Measurements from ENCODE around the gene FYCO1. TPM values are rescaled to one million over a fixed set of nuclear protein-coding genes. Genes with fewer than 3 reads are reported as not detected.

The FYCO1 gene
- total RNA-seq, 6 donors from 2014 or later, result 37.5 to 84.9 (median 45.3) TPM

DNA sequence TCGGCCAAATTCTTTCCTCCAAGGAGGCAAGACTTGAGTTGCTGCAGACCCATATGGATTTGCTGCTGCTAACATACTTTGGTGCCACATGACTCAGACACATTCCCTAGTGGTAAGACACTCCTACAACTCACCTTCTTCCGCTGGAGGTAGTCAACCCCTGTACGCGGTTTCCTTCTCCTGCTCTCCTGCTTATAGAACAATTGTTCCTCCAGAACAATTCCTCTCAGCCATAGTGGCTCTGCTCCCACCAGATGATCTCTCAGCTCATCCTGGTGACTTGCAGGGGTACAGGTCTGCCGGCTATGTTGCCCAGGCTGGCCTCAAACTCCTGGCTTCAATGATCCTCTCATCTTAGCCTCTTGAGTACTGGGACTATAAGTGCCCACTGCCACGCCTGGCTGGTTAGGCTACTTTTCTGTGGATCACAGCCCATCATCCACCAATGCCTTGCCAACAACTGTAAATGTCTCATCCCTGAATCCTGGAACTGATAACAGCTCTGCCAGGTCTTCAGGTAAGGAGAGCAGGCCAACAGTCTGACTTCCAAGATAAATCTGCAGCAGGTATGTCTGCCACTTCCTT, 54.8 kb downstream of the FYCO1 start:
- TF ChIP-seq POLR2AphosphoS5 (IDR thresholded peaks at IDR 0.05), result no peak
- TF ChIP-seq, protein P1, sequence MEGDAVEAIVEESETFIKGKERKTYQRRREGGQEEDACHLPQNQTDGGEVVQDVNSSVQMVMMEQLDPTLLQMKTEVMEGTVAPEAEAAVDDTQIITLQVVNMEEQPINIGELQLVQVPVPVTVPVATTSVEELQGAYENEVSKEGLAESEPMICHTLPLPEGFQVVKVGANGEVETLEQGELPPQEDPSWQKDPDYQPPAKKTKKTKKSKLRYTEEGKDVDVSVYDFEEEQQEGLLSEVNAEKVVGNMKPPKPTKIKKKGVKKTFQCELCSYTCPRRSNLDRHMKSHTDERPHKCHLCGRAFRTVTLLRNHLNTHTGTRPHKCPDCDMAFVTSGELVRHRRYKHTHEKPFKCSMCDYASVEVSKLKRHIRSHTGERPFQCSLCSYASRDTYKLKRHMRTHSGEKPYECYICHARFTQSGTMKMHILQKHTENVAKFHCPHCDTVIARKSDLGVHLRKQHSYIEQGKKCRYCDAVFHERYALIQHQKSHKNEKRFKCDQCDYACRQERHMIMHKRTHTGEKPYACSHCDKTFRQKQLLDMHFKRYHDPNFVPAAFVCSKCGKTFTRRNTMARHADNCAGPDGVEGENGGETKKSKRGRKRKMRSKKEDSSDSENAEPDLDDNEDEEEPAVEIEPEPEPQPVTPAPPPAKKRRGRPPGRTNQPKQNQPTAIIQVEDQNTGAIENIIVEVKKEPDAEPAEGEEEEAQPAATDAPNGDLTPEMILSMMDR (IDR thresholded peaks at IDR 0.05), result no peak
- no peak for TF ChIP-seq EP300 (IDR thresholded peaks at IDR 0.05)
- TF ChIP-seq POLR2A (IDR thresholded peaks at IDR 0.05), result no peak
- 82 to 86% methylated on average over 6 of the region's 6 CpGs for WGBS, 2 donors
- H3K27ac ChIP-seq, result no peak overlapping the region

GRCh38 chr3:45940004-45940780, 55.4 kb downstream of the FYCO1 start:
- no peak overlapping the region for H3K4me3 ChIP-seq
- DNase-seq (peak in 1 of 2 donors; percentile 20), ATAC-seq (ENCODE audit: low FRiP score in 2 of 2) (no peak)
- WGBS, 2 donors, result 60% methylated on average over 7 of the region's 7 CpGs
- H3K4me1 ChIP-seq, result peaks cover 0 to 20% (median 9%) of the 10 kb centered on the region in 4 donors
- no peaks in the 10 kb centered on the region for H3K27me3 ChIP-seq
- no peak for TF ChIP-seq POLR2AphosphoS5 (IDR thresholded peaks at IDR 0.05)
- no peak for TF ChIP-seq EP300 (IDR thresholded peaks at IDR 0.05)
- no peak for TF ChIP-seq POLR2A (IDR thresholded peaks at IDR 0.05)
- TF ChIP-seq, protein P1 (IDR thresholded peaks at IDR 0.05), result no peak
- H3K9me3 ChIP-seq, result no peaks in the 10 kb centered on the region
- peak overlapping the region in 1 of 4 donors; percentile 9 for H3K27ac ChIP-seq
- H3K36me3 ChIP-seq, result peaks cover 6 to 40% (median 24%) of the 10 kb centered on the region in 4 donors

More for the DNA sequence above, 54.8 kb downstream of the FYCO1 start:
- no peaks in the 10 kb centered on the region for H3K9me3 ChIP-seq
- H3K4me1 ChIP-seq, result peaks cover 0 to 20% (median 9%) of the 10 kb centered on the region in 4 donors
- no peaks in the 10 kb centered on the region for H3K27me3 ChIP-seq
- H3K36me3 ChIP-seq, result peaks cover 6 to 40% (median 18%) of the 10 kb centered on the region in 4 donors
- H3K4me3 ChIP-seq, result no peak overlapping the region
- DNase-seq (peak in 1 of 2 donors; percentile 6), ATAC-seq (ENCODE audit: low FRiP score in 2 of 2) (no peak)

GRCh38 chr3:45939341-45939771, 56.3 kb downstream of the FYCO1 start:
- ATAC-seq (ENCODE audit: low FRiP score in 2 of 2), result peak in 1 of 2 donors; percentile 29
- DNase-seq, result peak in 1 of 2 donors; percentile 18
- 68 to 71% methylated on average over 5 of the region's 5 CpGs for WGBS, 2 donors
- Histone ChIP-seq H3K4me3 (no peak overlapping the region), H3K4me1 (peaks cover 0 to 20% (median 9%) of the 10 kb centered on the region in 4 donors), H3K36me3 (peaks cover 6 to 44% (median 26%) of the 10 kb centered on the region in 4 donors), H3K27me3 (no peaks in the 10 kb centered on the region), H3K9me3 (no peaks in the 10 kb centered on the region), H3K27ac (peak overlapping the region in 1 of 4 donors; percentile 27)
- TF ChIP-seq POLR2A (IDR thresholded peaks at IDR 0.05), result no peak
- TF ChIP-seq, protein P1 (IDR thresholded peaks at IDR 0.05), result no peak

DNA sequence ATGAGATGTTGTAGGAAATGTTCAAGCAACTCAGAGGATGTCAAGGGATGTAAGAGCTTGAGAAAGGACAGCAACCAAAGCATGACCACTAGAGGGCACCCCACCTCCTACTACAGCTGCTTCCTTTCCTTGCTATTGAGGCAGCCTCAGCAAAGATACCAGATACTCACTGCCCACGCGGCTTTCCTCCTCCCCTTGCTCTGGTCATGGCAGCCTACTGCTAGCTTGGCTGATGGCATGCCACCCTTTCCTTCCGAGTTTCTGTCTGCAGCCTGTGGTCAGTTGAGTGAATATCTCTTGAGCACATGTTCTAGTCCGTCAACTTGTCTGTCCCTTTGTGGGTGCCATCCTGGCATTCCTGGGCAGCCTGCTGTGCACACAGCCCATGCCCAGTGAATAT, 56.8 kb downstream of the FYCO1 start:
- Histone ChIP-seq H3K36me3 (peaks cover 6 to 49% (median 26%) of the 10 kb centered on the region in 4 donors), H3K4me1 (peaks cover 0 to 20% (median 9%) of the 10 kb centered on the region in 4 donors), H3K27ac (peak overlapping the region in 1 of 4 donors; percentile 27), H3K4me3 (no peak overlapping the region), H3K9me3 (no peaks in the 10 kb centered on the region), H3K27me3 (no peaks in the 10 kb centered on the region)
- ATAC-seq (ENCODE audit: low FRiP score in 2 of 2), result peak; percentile 89 to 91
- TF ChIP-seq POLR2A (IDR thresholded peaks at IDR 0.05) (no peak), POLR2AphosphoS5 (IDR thresholded peaks at IDR 0.05) (no peak), EP300 (IDR thresholded peaks at IDR 0.05) (no peak)
- TF ChIP-seq, protein P1 (IDR thresholded peaks at IDR 0.05), result peak; percentile 82 to 93 (median 90)
- peak in 1 of 2 donors; percentile 89 for DNase-seq
- 16 to 23% methylated on average over 4 of the region's 4 CpGs for WGBS, 2 donors
